Caco-2 (cell line): Measurements from ENCODE around the gene PRKAR1A. TPM values are rescaled to one million over a fixed set of nuclear protein-coding genes. Genes with fewer than 3 reads are reported as not detected.

ENCODE experiments used
- BruUV-seq: library from RNA; stranded (reverse); fragments of 400-500 nt; replicated peaks from 2 replicates; lab custom pipeline; 2021; lab: Mats Ljungman, UMichigan
- CTCF ChIA-PET: fragments of 300-600 bp; sonication (Branson Sonifier 250); formaldehyde crosslinking; loops from one replicate; lab custom pipeline; 2022; ENCODE audit warnings: antibody characterized with exemption; lab: Charles Lee
- POLR2A ChIA-PET: fragments of 300-600 bp; sonication (Branson Sonifier 250); formaldehyde crosslinking; loops from one replicate; lab custom pipeline; 2022; ENCODE audit warnings: antibody characterized with exemption; lab: Charles Lee
- DNase-seq, 2 experiments: peaks; one replicate each; pipeline versions ENCODE4 v3.0.0 to v3.0.0-alpha.2; 2020 to 2022
- H3K27me3 ChIP-seq: replicated peaks from 2 replicates; pipeline ENCODE4 v1.6.0; 2011; ENCODE audit warnings: low read length; ENCODE audit not compliant: control insufficient read depth, insufficient read depth
- H3K36me3 ChIP-seq: 2 replicates; pipeline ENCODE4 v1.5.1; 2011; ENCODE audit warnings: low read length; ENCODE audit not compliant: control insufficient read depth, insufficient read depth
- H3K4me1 ChIP-seq: fragments of 250-450 bp; sonication (Bioruptor Pico); 2 replicates; pipeline ENCODE4 v1.5.1; 2020; ENCODE audit warnings: mild to moderate bottlenecking
- H3K4me3 ChIP-seq: 2 replicates; pipeline ENCODE4 v1.5.1; 2011; ENCODE audit warnings: low read depth, mild to moderate bottlenecking, control low read depth, low read length
- H3K9me3 ChIP-seq: fragments of 250-450 bp; sonication (Bioruptor Pico); 2 replicates; pipeline ENCODE4 v1.5.1; 2020; ENCODE audit warnings: mild to moderate bottlenecking, moderate library complexity
- H3K27ac Mint-ChIP-seq: one replicate; pipeline ENCODE4 v1.8.0; 2022; ENCODE audit warnings: mixed read lengths; ENCODE audit not compliant: unreplicated experiment
- H3K27me3 Mint-ChIP-seq: one replicate; pipeline ENCODE4 v1.8.0; 2022; ENCODE audit warnings: mixed read lengths; ENCODE audit not compliant: insufficient read depth, unreplicated experiment
- H3K36me3 Mint-ChIP-seq: one replicate; pipeline ENCODE4 v1.8.0; 2022; ENCODE audit warnings: mild to moderate bottlenecking, mixed read lengths; ENCODE audit not compliant: insufficient read depth, unreplicated experiment
- H3K4me1 Mint-ChIP-seq: one replicate; pipeline ENCODE4 v1.8.0; 2022; ENCODE audit warnings: low read depth, mixed read lengths; ENCODE audit not compliant: unreplicated experiment
- H3K4me3 Mint-ChIP-seq: one replicate; pipeline ENCODE4 v1.8.0; 2022; ENCODE audit warnings: mild to moderate bottlenecking, moderate library complexity, mixed read lengths; ENCODE audit not compliant: unreplicated experiment
- H3K9me3 Mint-ChIP-seq: one replicate; pipeline ENCODE4 v1.8.0; 2022; ENCODE audit warnings: mixed read lengths; ENCODE audit not compliant: unreplicated experiment
- intact Hi-C: fragments of 100-400 bp; cut with micrococcal nuclease; formaldehyde crosslinking; loops from one replicate; pipeline ENCODE4 v1.10.0; 2022; ENCODE audit not compliant: unreplicated experiment
- total RNA-seq: library from RNA; stranded (reverse); gene quantifications from 2 replicates; pipeline ENCODE4 v1.2.3, GENCODE V29; 2022
- TF ChIP-seq, protein P1 (sequence below), 2 experiments: fragments of 200-600 bp in 1 of 2; IDR thresholded peaks; 1 replicate in 1 of 2; 2 replicates in 1 of 2; pipeline versions ENCODE4 v1.5.1 to v1.8.0; 2011 to 2022; ENCODE audit warnings: antibody characterized with exemption in 1 of 2, control low read depth in 1 of 2, inconsistent platforms in 1 of 2, low read depth in 1 of 2, low read length in 1 of 2, mild to moderate bottlenecking in 1 of 2, moderate library complexity in 1 of 2; ENCODE audit not compliant: insufficient read depth in 1 of 2, severe bottlenecking in 1 of 2, unreplicated experiment in 1 of 2

Gene PRKAR1A
- total RNA-seq, 1 experiment from 2014 or later, result 160 TPM

DNA sequence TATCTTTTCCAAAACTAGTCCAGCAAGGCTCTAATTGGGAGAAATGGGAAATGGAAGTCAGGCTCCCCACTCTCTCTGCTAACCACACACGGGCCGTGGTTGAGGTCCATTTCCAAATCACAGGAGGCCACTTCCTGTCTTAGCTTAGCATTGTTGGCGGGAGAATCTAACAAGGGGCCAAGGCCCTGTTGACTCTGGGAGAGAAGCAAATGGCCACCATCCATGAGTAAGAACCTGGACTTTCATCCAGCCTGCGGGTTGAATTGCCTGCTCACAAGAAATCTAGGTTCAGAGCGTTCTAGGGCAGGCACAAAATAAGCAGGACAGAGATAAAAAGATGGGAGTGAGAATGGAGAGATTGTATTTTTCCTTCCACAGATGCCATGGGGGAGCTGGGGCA is 83.3 kb downstream of the PRKAR1A start:
- no peak for DNase-seq
- peaks cover 3% of the 10 kb centered on the region for H3K27me3 Mint-ChIP-seq
- peaks cover 15% of the 10 kb centered on the region for H3K4me1 Mint-ChIP-seq
- H3K4me1 ChIP-seq, result peaks cover 15% of the 10 kb centered on the region
- TF ChIP-seq, protein P1, sequence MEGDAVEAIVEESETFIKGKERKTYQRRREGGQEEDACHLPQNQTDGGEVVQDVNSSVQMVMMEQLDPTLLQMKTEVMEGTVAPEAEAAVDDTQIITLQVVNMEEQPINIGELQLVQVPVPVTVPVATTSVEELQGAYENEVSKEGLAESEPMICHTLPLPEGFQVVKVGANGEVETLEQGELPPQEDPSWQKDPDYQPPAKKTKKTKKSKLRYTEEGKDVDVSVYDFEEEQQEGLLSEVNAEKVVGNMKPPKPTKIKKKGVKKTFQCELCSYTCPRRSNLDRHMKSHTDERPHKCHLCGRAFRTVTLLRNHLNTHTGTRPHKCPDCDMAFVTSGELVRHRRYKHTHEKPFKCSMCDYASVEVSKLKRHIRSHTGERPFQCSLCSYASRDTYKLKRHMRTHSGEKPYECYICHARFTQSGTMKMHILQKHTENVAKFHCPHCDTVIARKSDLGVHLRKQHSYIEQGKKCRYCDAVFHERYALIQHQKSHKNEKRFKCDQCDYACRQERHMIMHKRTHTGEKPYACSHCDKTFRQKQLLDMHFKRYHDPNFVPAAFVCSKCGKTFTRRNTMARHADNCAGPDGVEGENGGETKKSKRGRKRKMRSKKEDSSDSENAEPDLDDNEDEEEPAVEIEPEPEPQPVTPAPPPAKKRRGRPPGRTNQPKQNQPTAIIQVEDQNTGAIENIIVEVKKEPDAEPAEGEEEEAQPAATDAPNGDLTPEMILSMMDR (IDR thresholded peaks at IDR 0.05; ENCODE audit: insufficient read depth in 1 of 2, low read depth in 1 of 2, low read length in 1 of 2, severe bottlenecking in 1 of 2, unreplicated experiment in 1 of 2), result no peak
- no peaks in the 10 kb centered on the region for H3K9me3 Mint-ChIP-seq
- ChIA-PET CTCF (no interaction called here), POLR2A (no interaction called here)
- no peaks in the 10 kb centered on the region for H3K36me3 ChIP-seq
- intact Hi-C loops, result no loop called here
- H3K4me3 ChIP-seq, result no peak overlapping the region
- no peaks in the 10 kb centered on the region for H3K9me3 ChIP-seq
- H3K4me3 Mint-ChIP-seq, result no peak overlapping the region
- no peaks in the 10 kb centered on the region for H3K36me3 Mint-ChIP-seq
- no peaks in the 10 kb centered on the region for H3K27me3 ChIP-seq
- H3K27ac Mint-ChIP-seq, result no peak overlapping the region
- no TSS peak for BruUV-seq

DNA sequence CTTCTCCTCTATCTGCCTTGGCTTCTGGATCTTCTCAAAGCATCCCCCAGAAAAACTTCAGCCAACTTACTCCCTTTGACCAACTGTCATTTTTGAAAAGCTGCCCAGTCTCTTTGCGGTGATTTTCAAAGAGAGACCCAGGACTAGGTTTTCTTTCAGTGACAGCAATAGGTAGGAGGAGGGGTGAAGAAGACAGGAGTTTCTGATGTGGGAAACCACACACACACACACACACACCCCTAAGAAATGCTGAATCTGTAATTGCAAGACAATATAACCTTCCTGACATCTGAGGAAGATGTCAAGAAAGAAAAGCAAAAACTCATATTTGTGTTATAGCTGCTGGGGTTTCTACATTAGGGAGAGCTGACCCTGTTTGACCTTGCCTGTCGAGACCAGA is 83.8 kb downstream of the PRKAR1A start:
- Mint-ChIP-seq H3K27ac (no peak overlapping the region), H3K27me3 (peaks cover 3% of the 10 kb centered on the region), H3K9me3 (no peaks in the 10 kb centered on the region), H3K4me3 (no peak overlapping the region), H3K4me1 (peaks cover 15% of the 10 kb centered on the region), H3K36me3 (no peaks in the 10 kb centered on the region)
- H3K4me3 ChIP-seq, result no peak overlapping the region
- H3K4me1 ChIP-seq, result peaks cover 15% of the 10 kb centered on the region
- no peaks in the 10 kb centered on the region for H3K27me3 ChIP-seq
- H3K9me3 ChIP-seq, result no peaks in the 10 kb centered on the region
- no peaks in the 10 kb centered on the region for H3K36me3 ChIP-seq
- ChIA-PET POLR2A (no interaction called here), CTCF (no interaction called here)
- no peak for DNase-seq
- intact Hi-C loops, result no loop called here
- TF ChIP-seq, protein P1 (IDR thresholded peaks at IDR 0.05; ENCODE audit: insufficient read depth in 1 of 2, low read depth in 1 of 2, low read length in 1 of 2, severe bottlenecking in 1 of 2, unreplicated experiment in 1 of 2), result no peak
- no TSS peak for BruUV-seq

DNA sequence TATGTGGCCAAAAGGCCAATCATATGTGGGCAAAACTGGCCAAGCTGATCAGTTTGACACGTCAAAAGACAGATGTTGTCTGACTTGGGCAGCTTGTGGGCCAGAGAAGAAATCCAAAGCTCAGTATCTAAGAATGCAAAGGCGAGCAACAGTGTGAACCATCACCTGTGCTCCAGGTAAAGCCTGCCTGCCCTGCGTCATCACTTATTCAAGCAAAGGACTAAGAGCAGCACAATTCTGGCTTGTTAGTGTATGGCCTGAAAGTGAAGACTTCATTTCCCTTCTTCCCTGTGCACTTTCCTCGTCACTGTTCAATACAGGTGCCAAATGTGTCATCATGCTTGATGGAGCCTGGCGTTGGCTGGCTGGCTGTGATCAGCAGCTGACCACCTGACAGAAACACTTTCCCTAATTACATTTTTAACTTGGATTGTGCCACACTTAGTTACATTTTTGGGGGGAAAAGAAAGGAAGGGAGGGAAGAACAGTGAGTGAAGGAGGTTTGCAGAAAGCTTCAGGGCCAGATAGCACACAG is 84.2 kb downstream of the PRKAR1A start:
- no peaks in the 10 kb centered on the region for H3K36me3 ChIP-seq
- TF ChIP-seq, protein P1 (IDR thresholded peaks at IDR 0.05; ENCODE audit: insufficient read depth in 1 of 2, low read depth in 1 of 2, low read length in 1 of 2, severe bottlenecking in 1 of 2, unreplicated experiment in 1 of 2), result no peak
- Mint-ChIP-seq H3K27ac (no peak overlapping the region), H3K4me1 (peaks cover 15% of the 10 kb centered on the region), H3K36me3 (no peaks in the 10 kb centered on the region), H3K27me3 (peaks cover 3% of the 10 kb centered on the region), H3K9me3 (no peaks in the 10 kb centered on the region), H3K4me3 (no peak overlapping the region)
- intact Hi-C loops, result no loop called here
- BruUV-seq, result no TSS peak
- ChIA-PET CTCF (no interaction called here), POLR2A (no interaction called here)
- no peak for DNase-seq
- H3K4me3 ChIP-seq, result no peak overlapping the region
- H3K4me1 ChIP-seq, result peaks cover 15% of the 10 kb centered on the region
- H3K9me3 ChIP-seq, result no peaks in the 10 kb centered on the region
- no peaks in the 10 kb centered on the region for H3K27me3 ChIP-seq
